ENCODE data around the gene SHC4.

DNA sequence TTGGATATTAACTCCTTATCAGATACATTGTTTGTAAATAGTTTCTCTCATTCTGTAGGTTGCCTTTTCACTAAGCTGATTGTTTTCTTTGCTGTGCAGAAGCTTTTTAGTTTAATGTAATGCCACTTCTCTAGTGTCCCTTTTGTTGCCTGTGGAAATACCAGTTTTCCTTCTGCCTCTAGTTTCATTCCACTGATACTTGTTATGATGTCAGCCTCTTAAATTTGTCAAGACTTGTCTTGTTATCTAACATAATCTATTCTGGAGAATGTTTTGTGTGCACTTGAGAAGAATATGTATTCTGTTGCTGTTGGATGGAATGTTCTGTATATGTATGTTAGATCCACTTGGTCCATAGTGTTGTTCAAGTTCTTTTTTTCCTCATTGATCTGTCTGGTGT lies 134.8 kb downstream of the SHC4 start:
- TF ChIP-seq BMI1 (IDR thresholded peaks at IDR 0.05; ENCODE audit: low read length) (no peak), SIRT6 (IDR thresholded peaks at IDR 0.05; ENCODE audit: low read depth, low read length) (no peak), RAD21 (CRISPR knock-in tag; conservative IDR thresholded peaks at IDR 0.05 in 1 of 2, IDR thresholded peaks at IDR 0.05 in 1 of 2) (no peak), GATAD2B (IDR thresholded peaks at IDR 0.05; ENCODE audit: borderline replicate concordance) (no peak)
- TF ChIP-seq, protein P1, sequence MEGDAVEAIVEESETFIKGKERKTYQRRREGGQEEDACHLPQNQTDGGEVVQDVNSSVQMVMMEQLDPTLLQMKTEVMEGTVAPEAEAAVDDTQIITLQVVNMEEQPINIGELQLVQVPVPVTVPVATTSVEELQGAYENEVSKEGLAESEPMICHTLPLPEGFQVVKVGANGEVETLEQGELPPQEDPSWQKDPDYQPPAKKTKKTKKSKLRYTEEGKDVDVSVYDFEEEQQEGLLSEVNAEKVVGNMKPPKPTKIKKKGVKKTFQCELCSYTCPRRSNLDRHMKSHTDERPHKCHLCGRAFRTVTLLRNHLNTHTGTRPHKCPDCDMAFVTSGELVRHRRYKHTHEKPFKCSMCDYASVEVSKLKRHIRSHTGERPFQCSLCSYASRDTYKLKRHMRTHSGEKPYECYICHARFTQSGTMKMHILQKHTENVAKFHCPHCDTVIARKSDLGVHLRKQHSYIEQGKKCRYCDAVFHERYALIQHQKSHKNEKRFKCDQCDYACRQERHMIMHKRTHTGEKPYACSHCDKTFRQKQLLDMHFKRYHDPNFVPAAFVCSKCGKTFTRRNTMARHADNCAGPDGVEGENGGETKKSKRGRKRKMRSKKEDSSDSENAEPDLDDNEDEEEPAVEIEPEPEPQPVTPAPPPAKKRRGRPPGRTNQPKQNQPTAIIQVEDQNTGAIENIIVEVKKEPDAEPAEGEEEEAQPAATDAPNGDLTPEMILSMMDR (IDR thresholded peaks at IDR 0.05 in 2 of 3, conservative IDR thresholded peaks at IDR 0.05 in 1 of 3; ENCODE audit: insufficient read depth in 2 of 3, low read depth in 1 of 3, low read length in 3 of 3): no peak
- TF ChIP-seq, protein P2, sequence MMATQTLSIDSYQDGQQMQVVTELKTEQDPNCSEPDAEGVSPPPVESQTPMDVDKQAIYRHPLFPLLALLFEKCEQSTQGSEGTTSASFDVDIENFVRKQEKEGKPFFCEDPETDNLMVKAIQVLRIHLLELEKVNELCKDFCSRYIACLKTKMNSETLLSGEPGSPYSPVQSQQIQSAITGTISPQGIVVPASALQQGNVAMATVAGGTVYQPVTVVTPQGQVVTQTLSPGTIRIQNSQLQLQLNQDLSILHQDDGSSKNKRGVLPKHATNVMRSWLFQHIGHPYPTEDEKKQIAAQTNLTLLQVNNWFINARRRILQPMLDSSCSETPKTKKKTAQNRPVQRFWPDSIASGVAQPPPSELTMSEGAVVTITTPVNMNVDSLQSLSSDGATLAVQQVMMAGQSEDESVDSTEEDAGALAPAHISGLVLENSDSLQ (IDR thresholded peaks at IDR 0.05): no peak

All from K562 (cell line).